NT2/D1 (cell line): ENCODE measurements around the gene ASXL1.
"Not testable (repeated sequence)": the region's sequence is repeated elsewhere in the genome, so short reads cannot be mapped to it uniquely, and the experiment has no call there.

Experiments
- DNase-seq: peaks from one replicate; pipeline ENCODE4 v3.0.0-alpha.2; 2011; ENCODE audit warnings: low read depth, low spot score
- H3K27me3 ChIP-seq: 2 replicates; pipeline ENCODE4 v1.6.0; 2011; ENCODE audit warnings: mild to moderate bottlenecking; ENCODE audit not compliant: insufficient read length, insufficient read depth
- H3K36me3 ChIP-seq: 2 replicates; pipeline ENCODE4 v1.6.1; 2011; ENCODE audit warnings: mild to moderate bottlenecking, low read length, mixed read lengths; ENCODE audit not compliant: insufficient read depth, insufficient read length
- H3K4me1 ChIP-seq: 2 replicates; pipeline ENCODE4 v1.5.1; 2011; ENCODE audit not compliant: insufficient read depth, insufficient read length
- H3K4me3 ChIP-seq: 2 replicates; pipeline ENCODE4 v1.5.1; 2011; ENCODE audit warnings: low read depth; ENCODE audit not compliant: insufficient read length
- H3K9ac ChIP-seq: 2 replicates; pipeline ENCODE4 v1.6.0; 2011; ENCODE audit warnings: low read depth; ENCODE audit not compliant: insufficient read length
- H3K9me3 ChIP-seq: 2 replicates; pipeline ENCODE4 v1.5.1; 2011; ENCODE audit warnings: mild to moderate bottlenecking, low read length; ENCODE audit not compliant: insufficient read depth
- SUZ12 ChIP-seq: IDR thresholded peaks from 2 replicates; pipeline ENCODE4 v1.6.1; 2011; ENCODE audit not compliant: insufficient read length, insufficient read depth; ENCODE audit errors: extremely low read depth
- YY1 ChIP-seq: IDR thresholded peaks from 2 replicates; pipeline ENCODE4 v1.6.1; 2011; ENCODE audit not compliant: insufficient read length, insufficient read depth
- ZNF274 ChIP-seq: IDR thresholded peaks from 2 replicates; pipeline ENCODE4 v1.6.1; 2011; ENCODE audit warnings: mild to moderate bottlenecking, low read depth, low read length

Gene ASXL1

DNA sequence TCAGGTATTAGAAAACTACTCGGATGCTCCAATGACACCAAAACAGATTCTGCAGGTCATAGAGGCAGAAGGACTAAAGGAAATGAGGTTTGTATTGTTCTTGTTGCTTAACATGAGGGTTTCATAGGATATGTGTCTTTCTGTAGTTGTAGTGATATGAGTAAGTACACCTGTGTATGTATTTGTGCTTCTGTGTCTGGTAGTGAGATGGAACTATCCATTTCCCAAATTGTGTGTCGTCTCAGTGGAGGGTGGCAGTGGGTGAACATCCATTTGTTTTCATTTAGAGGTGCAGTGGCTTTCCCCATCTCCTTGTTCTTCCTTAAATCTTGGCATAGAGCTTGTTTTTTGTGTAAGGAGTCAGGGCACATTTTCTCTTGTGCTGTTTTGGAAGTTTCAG is 8.2 kb downstream of the ASXL1 start:
- H3K4me3 ChIP-seq = no peak overlapping the region
- no peak for DNase-seq
- no peaks in the 10 kb centered on the region for H3K4me1 ChIP-seq
- peaks cover 8% of the 10 kb centered on the region for H3K27me3 ChIP-seq
- peaks cover 24% of the 10 kb centered on the region for H3K36me3 ChIP-seq
- no peaks in the 10 kb centered on the region for H3K9me3 ChIP-seq
- TF ChIP-seq ZNF274 (no peak), SUZ12 (no peak), YY1 (no peak)
- H3K9ac ChIP-seq = no peak overlapping the region

DNA sequence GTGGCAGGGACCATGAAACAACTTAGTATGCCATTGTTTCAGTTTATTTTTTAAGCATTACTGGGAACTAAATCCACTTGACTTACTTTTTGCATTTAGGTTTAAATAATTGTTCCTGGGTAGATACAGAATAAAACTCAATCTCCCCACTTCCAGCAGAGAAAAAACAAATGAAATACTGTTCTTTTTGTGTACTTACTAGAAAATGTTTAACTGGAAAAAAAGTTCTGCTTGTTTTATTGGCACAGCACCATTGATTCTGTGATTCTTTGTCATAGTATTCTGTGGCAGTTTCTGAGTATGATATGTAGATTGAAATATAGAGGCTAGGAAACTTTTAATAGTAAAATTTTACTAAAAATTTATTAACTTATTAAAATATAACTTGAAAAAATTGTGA is 10.2 kb downstream of the ASXL1 start:
- no peaks in the 10 kb centered on the region for H3K4me1 ChIP-seq
- no peak for TF ChIP-seq SUZ12
- no peak for TF ChIP-seq YY1
- no peak for TF ChIP-seq ZNF274
- H3K27me3 ChIP-seq = peaks cover 4% of the 10 kb centered on the region
- no peaks in the 10 kb centered on the region for H3K9me3 ChIP-seq
- no peak for DNase-seq
- H3K9ac ChIP-seq = no peak overlapping the region
- H3K4me3 ChIP-seq = no peak overlapping the region
- H3K36me3 ChIP-seq = peaks cover 32% of the 10 kb centered on the region

DNA sequence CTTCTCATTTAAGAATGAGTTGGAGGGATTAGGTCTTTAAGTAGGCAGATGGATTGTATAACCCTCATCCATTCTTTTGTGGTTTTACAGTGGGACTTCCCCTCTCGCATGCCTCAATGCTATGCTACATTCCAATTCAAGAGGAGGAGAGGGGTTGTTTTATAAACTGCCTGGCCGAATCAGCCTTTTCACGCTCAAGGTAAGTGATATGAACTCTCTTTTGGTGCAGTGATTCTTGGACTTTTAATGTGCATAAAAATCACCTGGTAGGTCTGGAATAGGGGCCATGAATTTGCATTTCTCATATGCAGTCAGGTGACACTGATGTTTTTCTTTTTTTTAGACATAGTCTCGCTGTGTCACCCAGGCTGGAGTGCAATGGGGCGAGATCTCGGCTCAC is 10.8 kb downstream of the ASXL1 start:
- no peaks in the 10 kb centered on the region for H3K27me3 ChIP-seq
- no peak overlapping the region for H3K4me3 ChIP-seq
- no peaks in the 10 kb centered on the region for H3K9me3 ChIP-seq
- H3K36me3 ChIP-seq = peaks cover 33% of the 10 kb centered on the region
- H3K9ac ChIP-seq = no peak overlapping the region
- no peaks in the 10 kb centered on the region for H3K4me1 ChIP-seq
- peak; percentile 18 for DNase-seq
- TF ChIP-seq SUZ12 (no peak), YY1 (no peak), ZNF274 (no peak)

DNA sequence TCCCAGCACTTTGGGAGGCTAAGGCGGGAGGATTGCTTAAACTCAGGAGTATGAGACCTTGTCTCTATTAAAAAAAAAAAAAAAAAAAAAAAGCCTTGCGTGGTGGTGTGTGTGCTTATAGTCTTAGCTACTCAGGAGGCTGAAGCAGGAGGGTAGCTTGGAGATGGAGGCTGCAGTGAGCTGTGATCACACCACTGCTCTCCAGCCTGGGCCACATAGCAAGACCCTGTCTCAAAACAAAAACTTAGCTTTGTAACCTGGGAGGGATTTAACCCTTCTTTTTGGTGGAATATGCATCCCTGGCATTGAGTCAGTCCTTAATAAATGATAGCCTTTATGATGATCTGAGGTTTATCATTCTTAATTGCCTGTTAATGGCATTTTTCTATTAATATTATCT is 12.8 kb downstream of the ASXL1 start:
- H3K4me3 ChIP-seq = no peak overlapping the region
- no peaks in the 10 kb centered on the region for H3K4me1 ChIP-seq
- peaks cover 36% of the 10 kb centered on the region for H3K36me3 ChIP-seq
- no peak for DNase-seq
- H3K9me3 ChIP-seq = no peaks in the 10 kb centered on the region
- H3K27me3 ChIP-seq = no peaks in the 10 kb centered on the region
- TF ChIP-seq SUZ12 (no peak), ZNF274 (no peak), YY1 (no peak)
- H3K9ac ChIP-seq = no peak overlapping the region

DNA sequence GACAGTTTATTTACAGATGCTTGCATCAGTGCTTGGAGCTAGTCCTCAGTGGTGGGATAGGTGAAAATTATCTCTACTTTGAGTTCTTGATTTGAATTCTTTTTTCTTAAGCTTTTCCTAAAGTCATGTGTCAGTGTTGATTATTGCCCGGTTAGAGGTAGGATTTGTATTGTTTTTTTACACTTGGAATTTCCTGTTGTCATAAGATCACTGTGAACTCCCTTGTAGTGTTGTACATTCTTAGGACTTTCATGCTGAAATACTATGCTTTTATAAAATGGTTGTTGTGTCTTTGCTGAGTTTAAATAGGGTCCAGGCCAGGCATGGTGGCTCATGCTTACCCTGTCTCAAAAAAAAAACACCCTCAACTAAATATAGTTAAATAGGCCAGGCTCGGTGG is 20.3 kb downstream of the ASXL1 start:
- Histone ChIP-seq H3K27me3 (no peaks in the 10 kb centered on the region), H3K4me1 (no peaks in the 10 kb centered on the region), H3K36me3 (peaks cover 15% of the 10 kb centered on the region), H3K9ac (no peak overlapping the region), H3K9me3 (no peaks in the 10 kb centered on the region), H3K4me3 (no peak overlapping the region)
- no peak for DNase-seq
- TF ChIP-seq SUZ12 (no peak), YY1 (no peak), ZNF274 (no peak)

DNA sequence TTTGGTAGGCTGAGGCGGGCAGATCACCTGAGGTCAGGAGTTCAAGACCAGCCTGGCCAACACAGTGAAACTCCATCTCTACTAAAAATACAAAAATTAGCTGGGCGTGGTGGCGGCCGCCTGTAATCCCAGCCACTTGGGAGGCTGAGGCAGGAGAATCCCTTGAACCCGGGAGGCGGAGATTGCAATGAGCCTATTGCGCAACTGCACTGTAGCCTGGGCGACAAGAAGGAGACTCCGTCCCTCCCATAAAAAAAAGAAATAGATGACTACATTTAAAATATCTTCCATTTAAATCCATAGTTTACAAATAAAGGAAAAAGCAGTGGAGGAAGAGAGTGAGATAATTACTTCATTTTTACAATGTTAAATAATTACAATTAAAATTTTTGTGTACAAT is 21.9 kb downstream of the ASXL1 start:
- H3K4me3 ChIP-seq, H3K9me3 ChIP-seq: not testable (repeated sequence)
- H3K36me3 ChIP-seq = peaks cover 11% of the 10 kb centered on the region

DNA sequence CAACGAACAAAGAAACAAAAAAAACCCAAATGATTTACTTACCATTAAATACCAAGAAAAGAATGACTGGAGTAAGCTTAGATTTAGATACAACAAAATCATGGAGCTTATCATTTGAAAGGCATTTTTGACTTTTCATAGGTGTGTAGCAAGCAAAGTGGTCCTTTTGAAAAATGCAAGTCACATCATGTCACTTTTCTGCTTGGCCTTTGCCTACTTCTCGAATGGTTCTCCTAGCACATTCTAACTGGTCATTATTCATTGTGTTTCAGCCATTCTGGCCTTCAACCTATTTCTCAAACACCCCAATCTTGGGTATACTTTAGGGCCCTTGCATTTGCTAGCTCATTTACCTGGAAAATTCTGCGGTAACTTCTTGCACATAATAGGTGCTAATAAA is 22.6 kb downstream of the ASXL1 start:
- DNase-seq = no peak

More for the DNA sequence above, 21.9 kb downstream of the ASXL1 start:
- not testable (repeated sequence) for H3K27me3 ChIP-seq, DNase-seq, H3K9ac ChIP-seq, H3K4me1 ChIP-seq

More for the DNA sequence above, 22.6 kb downstream of the ASXL1 start:
- TF ChIP-seq YY1 (no peak), SUZ12 (no peak), ZNF274 (no peak)
- Histone ChIP-seq H3K27me3 (no peaks in the 10 kb centered on the region), H3K4me1 (no peaks in the 10 kb centered on the region), H3K9me3 (no peaks in the 10 kb centered on the region), H3K36me3 (peaks cover 11% of the 10 kb centered on the region), H3K9ac (no peak overlapping the region), H3K4me3 (no peak overlapping the region)
